ENCODE results near the gene HERC2.

HERC2 gene

GRCh38 chr15:28093752-28094535, 228.0 kb downstream of the HERC2 start:
- no peak for DNase-seq

GRCh38 chr15:28091313-28091712, 230.7 kb downstream of the HERC2 start:
- DNase-seq = no peak

- DNase-seq = peak; percentile 61
These were observed 235.7 kb downstream of the HERC2 start for GRCh38 chr15:28086175-28086703.

GRCh38 chr15:28085489-28086174, 236.3 kb downstream of the HERC2 start:
- DNase-seq = no peak

GRCh38 chr15:28084547-28084946, 237.4 kb downstream of the HERC2 start:
- DNase-seq = no peak

- DNase-seq = no peak
These were observed 238.9 kb downstream of the HERC2 start for GRCh38 chr15:28082891-28083684.

- no peak for DNase-seq
These were observed 240.4 kb downstream of the HERC2 start for GRCh38 chr15:28081594-28081993.

- no peak for DNase-seq
These were observed 241.6 kb downstream of the HERC2 start for GRCh38 chr15:28080386-28080785.

GRCh38 chr15:28079313-28079969, 242.5 kb downstream of the HERC2 start:
- no peak for DNase-seq

- DNase-seq = no peak
These were observed 243.7 kb downstream of the HERC2 start for GRCh38 chr15:28078191-28078719.

GRCh38 chr15:28075573-28075972, 246.4 kb downstream of the HERC2 start:
- no peak for DNase-seq

GRCh38 chr15:28068930-28069329, 253.0 kb downstream of the HERC2 start:
- no peak for DNase-seq

GRCh38 chr15:28066231-28066630, 255.7 kb downstream of the HERC2 start:
- DNase-seq = no peak

All from CD4-positive, alpha-beta T cell treated with Interleukin-21 for 1 hour (primary cell).